ES-I3 (cell line): ENCODE results near the gene HPS1.
A peak's percentile ranks its signal among the peaks of the same experiment; 100 is the strongest.

Source experiments
- H3K36me3 ChIP-seq: 2 replicates; pipeline ENCODE4 v1.6.1; 2013; ENCODE audit warnings: mild to moderate bottlenecking, low read length, control low read depth, moderate library complexity; ENCODE audit not compliant: insufficient read depth
- H3K4me1 ChIP-seq: 2 replicates; pipeline ENCODE4 v1.6.1; 2013; ENCODE audit warnings: mild to moderate bottlenecking, control low read depth, low read length; ENCODE audit not compliant: insufficient read depth
- H3K9ac ChIP-seq: 2 replicates; pipeline ENCODE4 v1.6.1; 2013; ENCODE audit warnings: low read depth, mild to moderate bottlenecking, low read length, moderate library complexity
- H3K9me3 ChIP-seq: 2 replicates; pipeline ENCODE4 v1.6.1; 2013; ENCODE audit warnings: mild to moderate bottlenecking, low read length, moderate library complexity; ENCODE audit not compliant: control insufficient read depth, insufficient read depth

Gene HPS1

DNA sequence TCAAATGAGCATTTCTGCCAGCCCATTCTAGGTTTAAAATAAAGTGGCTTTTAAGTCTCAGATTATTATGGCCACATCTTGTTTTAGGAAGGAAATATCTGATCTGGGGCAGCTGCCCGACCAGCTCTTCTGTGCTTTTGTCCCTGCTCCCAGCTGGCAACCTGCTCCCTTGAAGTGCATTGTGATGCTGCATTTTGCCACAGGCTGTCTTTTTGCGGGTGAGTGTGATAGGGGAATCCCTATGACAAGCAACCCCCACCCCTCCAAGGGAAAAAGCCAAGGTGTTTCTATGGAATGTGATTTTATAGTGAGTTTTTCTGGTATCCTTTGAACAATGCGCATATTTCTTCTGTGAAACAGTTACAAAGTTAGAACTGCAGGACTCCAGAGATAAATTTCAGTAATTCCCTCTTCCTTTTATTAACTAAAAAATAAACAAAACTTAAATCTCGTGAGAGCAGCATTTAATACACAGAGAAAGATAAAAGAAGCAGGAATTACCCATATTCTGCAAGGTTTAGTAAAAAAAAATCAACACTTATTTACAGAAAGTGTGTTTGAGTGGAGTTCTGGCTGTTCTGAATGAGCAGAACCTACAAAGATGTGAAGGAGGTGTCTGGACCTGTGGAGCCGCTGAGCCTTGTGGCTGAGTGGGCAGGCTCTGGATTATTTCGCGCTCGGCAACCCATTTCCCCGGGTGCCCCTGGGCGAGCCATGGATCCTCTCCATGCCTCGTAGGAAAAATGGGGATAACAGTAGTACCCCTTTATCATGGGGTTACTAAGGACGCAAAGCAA, 10.1 kb upstream of the HPS1 start:
- Histone ChIP-seq H3K9ac (no peak overlapping the region), H3K36me3 (no peaks in the 10 kb centered on the region), H3K4me1 (peaks cover 14% of the 10 kb centered on the region), H3K9me3 (no peaks in the 10 kb centered on the region)

DNA sequence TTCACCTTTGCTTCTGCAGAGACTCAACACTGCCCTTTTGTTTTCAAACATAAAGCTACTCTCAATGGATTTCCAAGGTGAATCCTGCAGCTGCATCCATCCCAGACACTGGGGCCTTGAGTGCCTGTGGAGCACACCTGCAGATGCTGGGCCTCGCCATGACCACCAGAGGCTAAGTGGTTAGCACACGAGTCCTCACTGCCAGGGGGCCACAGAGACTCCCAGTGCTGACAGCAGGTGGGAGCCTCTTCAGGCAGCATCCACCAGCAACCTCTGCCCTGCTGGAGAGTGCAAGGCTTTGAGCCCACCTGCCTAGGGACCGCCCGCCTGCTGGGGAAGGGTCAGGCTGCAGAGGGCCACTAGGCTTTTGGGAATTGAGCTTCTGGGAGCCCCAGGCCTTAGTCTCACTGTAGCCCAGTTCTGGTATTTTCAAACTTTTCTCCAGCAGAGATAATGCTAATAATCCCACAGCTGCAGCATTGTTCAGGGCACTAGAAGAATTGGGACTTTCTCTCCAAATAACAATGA, 9.4 kb upstream of the HPS1 start:
- H3K4me1 ChIP-seq: peaks cover 14% of the 10 kb centered on the region
- H3K36me3 ChIP-seq: no peaks in the 10 kb centered on the region
- H3K9ac ChIP-seq: no peak overlapping the region
- H3K9me3 ChIP-seq: no peaks in the 10 kb centered on the region

DNA sequence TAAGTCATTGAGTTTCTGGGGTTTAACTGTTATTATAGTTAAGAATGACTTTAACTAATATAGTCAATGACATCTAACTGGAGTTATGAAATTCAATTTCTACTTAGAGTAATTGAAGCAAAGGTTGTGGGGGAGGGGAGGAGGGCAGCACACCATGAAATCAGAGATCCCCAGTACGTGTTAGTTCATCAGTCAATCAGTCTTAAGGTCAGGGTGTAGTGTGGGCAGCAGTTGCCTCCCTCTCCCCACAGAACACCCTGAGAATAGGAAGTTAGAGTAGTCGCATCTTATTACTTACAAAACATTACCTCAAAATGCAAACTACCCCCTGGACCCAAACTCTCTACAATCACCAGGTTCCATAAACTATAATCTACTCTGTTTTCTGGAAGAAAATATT, 7.0 kb upstream of the HPS1 start:
- Histone ChIP-seq H3K9ac (no peak overlapping the region), H3K4me1 (peaks cover 14% of the 10 kb centered on the region), H3K9me3 (no peaks in the 10 kb centered on the region), H3K36me3 (no peaks in the 10 kb centered on the region)

DNA sequence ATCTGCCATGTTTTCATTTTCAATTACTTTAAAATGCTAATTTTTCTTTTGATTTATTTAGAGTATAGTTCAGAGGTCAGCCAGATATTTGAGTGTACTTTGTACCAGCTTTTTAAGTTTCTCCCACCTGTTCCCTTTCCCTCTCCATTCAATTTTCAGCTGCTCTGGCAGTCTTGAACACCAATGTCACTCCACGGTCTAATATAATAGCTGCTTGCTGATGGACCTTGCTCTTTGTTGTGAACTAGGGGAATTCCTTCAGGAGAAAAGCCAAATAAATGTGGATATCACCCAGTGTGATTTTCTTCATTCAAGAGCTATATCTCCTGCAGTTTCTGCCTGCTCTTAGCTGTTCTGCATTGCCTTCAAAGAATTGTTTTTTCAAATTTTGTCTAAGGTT, 3.9 kb upstream of the HPS1 start:
- peaks cover 8% of the 10 kb centered on the region; the same call in 1 of the 2 replicates for H3K4me1 ChIP-seq
- H3K9ac ChIP-seq: no peak overlapping the region
- H3K36me3 ChIP-seq: no peaks in the 10 kb centered on the region
- H3K9me3 ChIP-seq: no peaks in the 10 kb centered on the region

DNA sequence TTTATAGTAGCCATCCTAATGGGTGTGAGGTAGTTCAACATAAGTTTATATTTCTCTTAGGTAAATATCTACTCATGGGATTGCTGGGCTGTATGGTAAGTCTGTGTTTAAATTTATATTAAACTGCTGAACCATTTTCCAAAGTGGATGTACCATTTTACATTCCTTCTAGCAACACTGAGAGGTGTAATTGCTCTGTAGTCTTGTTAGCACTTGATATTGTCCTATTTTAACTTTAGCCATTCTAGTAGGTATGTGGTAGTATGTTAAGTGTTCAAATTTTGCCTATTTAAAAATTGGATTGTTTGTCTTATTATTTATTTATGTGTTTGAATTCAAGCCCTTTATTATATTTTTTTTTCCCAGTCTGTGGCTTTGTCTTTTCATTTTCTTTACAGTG, 2.6 kb upstream of the HPS1 start:
- peaks cover 4% of the 10 kb centered on the region; the same call in 1 of the 2 replicates for H3K4me1 ChIP-seq
- H3K36me3 ChIP-seq: no peaks in the 10 kb centered on the region
- H3K9me3 ChIP-seq: no peaks in the 10 kb centered on the region
- no peak overlapping the region for H3K9ac ChIP-seq

DNA sequence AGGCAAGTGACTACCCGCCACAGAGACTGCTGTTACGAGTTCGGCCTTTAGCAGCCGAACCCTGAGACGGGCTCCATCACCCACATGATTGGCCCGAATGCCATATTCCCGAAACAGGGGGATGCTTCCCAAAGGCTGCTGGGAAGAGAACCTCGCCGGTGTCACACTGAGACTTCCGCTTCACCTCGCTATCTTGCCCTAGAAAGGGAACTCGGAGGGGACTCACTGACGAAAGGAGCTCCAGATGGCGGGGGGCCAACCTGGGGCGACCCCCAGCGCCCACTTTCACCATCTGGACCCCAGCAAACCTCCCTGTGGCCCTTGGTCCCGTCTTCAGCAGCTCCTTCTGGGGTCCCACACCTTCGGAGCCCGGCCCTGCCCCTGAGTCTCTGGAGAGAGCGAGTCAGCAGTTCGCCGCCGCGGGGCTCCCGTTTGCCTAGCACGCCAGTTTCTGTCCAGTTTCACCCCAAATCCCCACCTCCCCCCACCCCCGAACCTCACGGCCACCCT, 529 bp downstream of the HPS1 start:
- Histone ChIP-seq H3K36me3 (peaks cover 3% of the 10 kb centered on the region; the same call in 1 of the 2 replicates), H3K4me1 (no peaks in the 10 kb centered on the region), H3K9ac (peak overlapping the region; percentile 78), H3K9me3 (no peaks in the 10 kb centered on the region)

DNA sequence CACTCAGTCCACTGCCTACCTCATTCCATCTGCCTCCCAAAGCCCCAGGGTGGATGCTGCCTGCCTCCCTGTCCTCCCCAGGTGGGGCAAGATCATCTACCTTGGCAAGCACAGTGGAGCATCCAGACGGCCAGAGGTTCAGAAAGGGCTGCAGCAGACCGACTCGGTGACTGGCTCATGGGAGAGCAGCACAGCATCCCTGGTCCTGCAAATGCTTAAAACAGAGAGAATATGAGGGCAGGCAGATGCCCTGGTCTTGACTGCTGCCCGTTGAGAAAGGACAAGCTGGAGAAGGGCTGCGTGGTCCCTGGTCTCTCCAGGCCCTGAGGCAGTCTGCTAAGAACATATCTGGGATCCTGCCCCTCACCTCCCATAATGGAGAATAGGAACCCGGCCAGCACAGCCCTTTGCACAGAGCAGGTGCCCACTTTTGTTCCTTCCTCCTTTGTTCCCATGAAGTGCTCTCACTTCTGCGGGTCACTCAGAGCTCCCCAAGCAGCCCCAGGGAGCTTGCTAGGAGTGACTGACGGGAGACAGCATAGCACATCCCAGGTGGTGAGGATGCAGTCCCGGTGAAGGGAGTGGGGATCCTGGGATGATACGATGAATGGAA, 1.4 kb downstream of the HPS1 start:
- Histone ChIP-seq H3K9me3 (no peaks in the 10 kb centered on the region), H3K4me1 (no peaks in the 10 kb centered on the region), H3K9ac (peak overlapping the region; percentile 78; the same call in 1 of the 2 replicates), H3K36me3 (peaks cover 3% of the 10 kb centered on the region; the same call in 1 of the 2 replicates)

DNA sequence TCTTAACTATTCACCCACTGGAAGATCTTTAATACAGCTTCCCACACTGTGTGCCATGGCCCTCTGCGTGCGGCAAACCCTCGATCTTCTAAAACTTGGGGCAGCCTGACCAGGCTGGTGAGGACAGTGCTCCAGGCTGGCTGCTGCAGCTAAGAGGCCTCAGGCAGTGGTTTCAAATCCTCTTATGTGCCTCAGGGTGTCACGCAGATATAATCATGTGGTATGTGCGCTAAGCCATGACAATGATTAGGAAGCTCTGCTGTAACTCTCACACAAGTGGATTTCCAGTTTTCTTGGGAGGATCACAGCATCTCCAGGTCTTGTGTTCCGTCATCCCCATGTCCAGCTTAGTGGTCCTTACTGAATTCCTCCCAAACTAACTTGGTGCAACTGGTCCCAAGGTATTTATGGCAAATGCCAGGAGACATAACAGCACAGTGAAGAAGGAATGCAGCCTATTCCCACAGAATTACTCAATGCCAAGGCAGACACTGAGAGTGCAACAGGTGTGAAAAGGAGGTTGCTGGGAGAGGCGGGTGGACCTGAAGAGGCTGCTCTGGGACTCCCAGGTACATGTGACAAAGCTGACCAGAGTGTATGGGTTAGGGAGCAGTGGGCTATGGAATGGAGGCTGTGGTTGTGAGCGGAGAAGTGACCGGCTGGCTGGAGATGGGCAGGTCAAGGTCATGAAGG, 2.3 kb downstream of the HPS1 start:
- no peaks in the 10 kb centered on the region for H3K9me3 ChIP-seq
- H3K4me1 ChIP-seq: no peaks in the 10 kb centered on the region
- peaks cover 3% of the 10 kb centered on the region; the same call in 1 of the 2 replicates for H3K36me3 ChIP-seq
- H3K9ac ChIP-seq: no peak overlapping the region

DNA sequence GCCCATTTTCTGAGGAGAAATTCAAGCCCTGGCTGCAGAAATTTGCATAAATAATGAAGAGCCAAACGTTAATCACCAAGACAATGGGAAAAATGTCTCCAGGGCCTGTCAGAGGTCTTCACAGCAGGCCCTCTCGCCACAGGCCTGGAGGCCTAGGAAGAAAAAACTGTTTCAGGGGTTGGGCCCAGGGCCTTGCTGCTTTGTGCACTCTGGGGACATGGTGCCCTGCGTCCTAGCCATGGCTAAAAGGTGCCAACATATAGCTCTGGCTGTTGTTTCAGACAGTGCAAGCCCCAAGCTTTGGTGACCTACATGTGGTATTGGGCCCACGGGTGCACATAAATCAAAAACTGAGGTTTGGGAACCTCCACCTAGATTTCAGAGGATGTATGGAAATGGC, 8.0 kb downstream of the HPS1 start:
- Histone ChIP-seq H3K4me1 (no peaks in the 10 kb centered on the region), H3K36me3 (peaks cover 3% of the 10 kb centered on the region; the same call in 1 of the 2 replicates), H3K9ac (no peak overlapping the region), H3K9me3 (peaks cover 3% of the 10 kb centered on the region; the same call in 1 of the 2 replicates)

DNA sequence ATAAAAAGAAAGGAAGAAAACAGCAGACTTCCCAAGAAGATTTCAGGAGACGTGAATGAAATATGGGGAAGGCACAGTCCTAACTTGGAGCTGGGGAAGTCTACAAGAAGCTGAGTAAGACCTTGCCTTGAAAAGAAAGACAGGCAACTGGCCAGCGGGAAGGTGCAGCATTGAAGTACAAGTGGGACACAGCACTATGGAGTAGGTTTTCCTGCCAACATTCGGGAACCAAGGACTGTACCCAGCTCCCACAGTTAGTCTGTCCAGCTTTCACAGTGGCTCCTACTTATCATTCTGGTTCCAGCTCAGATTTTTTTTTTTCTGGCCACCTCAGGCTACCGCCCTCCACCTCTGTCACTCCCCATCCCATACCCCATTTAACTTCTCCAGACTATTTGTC, 10.0 kb downstream of the HPS1 start:
- peaks cover 11% of the 10 kb centered on the region for H3K9me3 ChIP-seq
- H3K36me3 ChIP-seq: peaks cover 11% of the 10 kb centered on the region; the same call in 1 of the 2 replicates

DNA sequence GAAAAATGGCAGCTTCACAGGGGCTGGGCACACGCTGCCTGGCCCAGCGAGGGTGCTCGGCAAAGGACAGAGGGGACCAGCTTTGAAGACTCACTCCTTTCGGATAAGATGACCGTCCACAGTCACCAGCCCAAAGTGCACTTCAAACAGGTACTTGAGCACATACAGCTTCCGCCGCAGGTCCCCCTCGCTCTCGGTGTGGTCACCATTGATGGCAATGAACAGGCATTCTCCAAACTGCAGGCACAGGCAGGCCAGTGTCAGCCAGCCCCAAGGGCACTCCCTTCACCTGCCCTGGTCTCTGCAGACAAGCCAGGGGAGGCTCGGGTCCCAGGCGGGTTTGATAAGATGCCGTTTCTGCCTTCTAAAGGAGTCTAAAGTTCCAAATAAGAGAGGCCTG, 11.6 kb downstream of the HPS1 start:
- H3K9ac ChIP-seq: no peak overlapping the region
- H3K9me3 ChIP-seq: peaks cover 11% of the 10 kb centered on the region
- H3K36me3 ChIP-seq: peaks cover 16% of the 10 kb centered on the region
- H3K4me1 ChIP-seq: no peaks in the 10 kb centered on the region

More for the DNA sequence above, 10.0 kb downstream of the HPS1 start:
- no peaks in the 10 kb centered on the region for H3K4me1 ChIP-seq
- no peak overlapping the region for H3K9ac ChIP-seq

DNA sequence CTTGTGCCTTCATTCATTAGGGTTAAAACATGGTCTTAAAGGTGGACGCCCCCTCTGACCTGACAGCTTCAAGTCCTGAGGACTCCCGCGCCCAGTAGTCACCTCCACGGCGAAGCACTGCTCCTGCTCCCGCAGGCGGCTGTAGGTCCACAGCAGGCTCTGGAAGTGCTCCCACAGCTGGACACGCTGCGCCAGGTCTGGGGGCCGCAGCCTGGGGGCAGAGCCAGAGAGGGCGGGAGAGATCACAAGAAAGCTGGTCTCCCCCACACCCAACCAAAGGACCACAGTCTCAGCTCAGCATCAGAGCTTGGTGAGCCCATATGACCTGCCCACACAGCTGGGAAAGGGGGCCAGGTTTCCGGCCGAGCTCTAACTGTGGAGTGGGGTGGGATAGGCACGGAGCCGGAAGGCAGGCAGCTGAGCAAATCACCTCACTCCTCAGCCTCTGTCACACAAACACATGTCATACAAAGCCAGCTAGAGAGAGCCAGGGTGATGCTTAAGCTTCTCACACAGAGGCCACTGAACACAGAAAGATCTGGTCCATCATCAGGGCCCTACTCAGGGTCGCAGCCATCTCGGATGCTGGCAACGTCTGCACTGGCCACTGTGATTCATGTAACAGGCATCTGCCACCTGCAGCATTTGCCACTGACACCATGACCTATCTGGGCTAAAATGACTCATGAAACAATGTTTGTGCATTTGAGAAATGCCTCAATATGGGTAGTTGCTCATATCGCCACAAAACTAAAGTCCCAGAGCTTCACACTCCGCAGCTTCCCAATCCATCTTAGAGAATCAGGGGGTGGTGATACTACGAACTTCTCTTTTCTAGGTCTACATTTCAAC, 12.6 kb downstream of the HPS1 start:
- Histone ChIP-seq H3K4me1 (no peaks in the 10 kb centered on the region), H3K36me3 (peaks cover 22% of the 10 kb centered on the region), H3K9me3 (peaks cover 11% of the 10 kb centered on the region), H3K9ac (no peak overlapping the region)

DNA sequence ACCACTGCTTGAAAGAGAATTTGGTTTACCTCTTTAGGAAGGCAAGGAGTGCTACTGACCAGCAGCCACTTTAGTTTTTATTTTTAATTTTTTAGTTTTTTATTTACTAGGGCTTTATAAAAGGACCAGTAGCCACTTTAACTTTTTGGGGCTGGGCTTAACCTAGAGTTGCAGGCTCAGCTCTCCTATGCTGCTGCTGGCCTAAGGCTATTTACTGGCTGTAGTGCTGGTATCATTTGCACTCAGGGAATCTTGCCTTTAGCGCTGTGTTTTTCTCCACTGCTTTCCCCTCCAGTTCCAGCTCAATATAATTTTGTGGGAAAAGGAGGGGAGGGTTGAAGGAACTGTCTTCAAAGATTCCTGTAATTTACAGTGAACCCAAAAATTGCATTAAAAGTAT, 13.4 kb downstream of the HPS1 start:
- peaks cover 22% of the 10 kb centered on the region for H3K36me3 ChIP-seq
- peaks cover 8% of the 10 kb centered on the region; the same call in 1 of the 2 replicates for H3K9me3 ChIP-seq
- no peak overlapping the region for H3K9ac ChIP-seq
- no peaks in the 10 kb centered on the region for H3K4me1 ChIP-seq
